NT2/D1 (cell line): ENCODE results near the gene PRSS50.

Source experiments
- DNase-seq: peaks from one replicate; pipeline ENCODE4 v3.0.0-alpha.2; 2011; ENCODE audit warnings: low read depth, low spot score
- H3K27me3 ChIP-seq: 2 replicates; pipeline ENCODE4 v1.6.0; 2011; ENCODE audit warnings: mild to moderate bottlenecking; ENCODE audit not compliant: insufficient read length, insufficient read depth
- H3K36me3 ChIP-seq: 2 replicates; pipeline ENCODE4 v1.6.1; 2011; ENCODE audit warnings: mild to moderate bottlenecking, low read length, mixed read lengths; ENCODE audit not compliant: insufficient read depth, insufficient read length
- H3K4me1 ChIP-seq: 2 replicates; pipeline ENCODE4 v1.5.1; 2011; ENCODE audit not compliant: insufficient read depth, insufficient read length
- H3K4me3 ChIP-seq: 2 replicates; pipeline ENCODE4 v1.5.1; 2011; ENCODE audit warnings: low read depth; ENCODE audit not compliant: insufficient read length
- H3K9ac ChIP-seq: 2 replicates; pipeline ENCODE4 v1.6.0; 2011; ENCODE audit warnings: low read depth; ENCODE audit not compliant: insufficient read length
- H3K9me3 ChIP-seq: 2 replicates; pipeline ENCODE4 v1.5.1; 2011; ENCODE audit warnings: mild to moderate bottlenecking, low read length; ENCODE audit not compliant: insufficient read depth
- SUZ12 ChIP-seq: IDR thresholded peaks from 2 replicates; pipeline ENCODE4 v1.6.1; 2011; ENCODE audit not compliant: insufficient read length, insufficient read depth; ENCODE audit errors: extremely low read depth
- YY1 ChIP-seq: IDR thresholded peaks from 2 replicates; pipeline ENCODE4 v1.6.1; 2011; ENCODE audit not compliant: insufficient read length, insufficient read depth
- ZNF274 ChIP-seq: IDR thresholded peaks from 2 replicates; pipeline ENCODE4 v1.6.1; 2011; ENCODE audit warnings: mild to moderate bottlenecking, low read depth, low read length

The PRSS50 gene

GRCh38 chr3:46702246-46703012, 15.2 kb downstream of the PRSS50 start:
- no peak overlapping the region for H3K4me3 ChIP-seq
- TF ChIP-seq YY1: no peak
- no peak for TF ChIP-seq SUZ12
- no peak for TF ChIP-seq ZNF274
- no peaks in the 10 kb centered on the region for H3K36me3 ChIP-seq
- H3K4me1 ChIP-seq: peaks cover 32% of the 10 kb centered on the region
- no peak for DNase-seq
- no peak overlapping the region for H3K9ac ChIP-seq
- no peaks in the 10 kb centered on the region for H3K9me3 ChIP-seq
- H3K27me3 ChIP-seq: peaks cover 34% of the 10 kb centered on the region

GRCh38 chr3:46701181-46701939, 16.3 kb downstream of the PRSS50 start, which contains the start of gene TMIE:
TSS of gene TMIE (plus strand) at chr3:46701392. CDS start at chr3:46701488, 96 bp downstream.
- H3K4me3 ChIP-seq: peak within 1 kb of the TSS; percentile 23
- no peak for DNase-seq

GRCh38 chr3:46700772-46701171, 16.9 kb downstream of the PRSS50 start:
- no peak for DNase-seq
- Histone ChIP-seq H3K9me3 (no peaks in the 10 kb centered on the region), H3K4me1 (peaks cover 29% of the 10 kb centered on the region), H3K36me3 (no peaks in the 10 kb centered on the region), H3K9ac (no peak overlapping the region), H3K27me3 (peaks cover 34% of the 10 kb centered on the region), H3K4me3 (no peak overlapping the region)
- no peak for TF ChIP-seq YY1
- TF ChIP-seq SUZ12: no peak
- no peak for TF ChIP-seq ZNF274

More at GRCh38 chr3:46701181-46701939, 16.3 kb downstream of the PRSS50 start, which contains the start of gene TMIE:
- H3K9me3 ChIP-seq: no peaks in the 10 kb centered on the region
- H3K27me3 ChIP-seq: peaks cover 34% of the 10 kb centered on the region
- peaks cover 27% of the 10 kb centered on the region for H3K4me1 ChIP-seq
- no peaks in the 10 kb centered on the region for H3K36me3 ChIP-seq
- no peak for TF ChIP-seq YY1
- TF ChIP-seq SUZ12: no peak
- no peak for TF ChIP-seq ZNF274
- H3K9ac ChIP-seq: peak within 1 kb of the TSS; percentile 52

- Histone ChIP-seq H3K4me3 (no peak overlapping the region), H3K9ac (no peak overlapping the region), H3K36me3 (no peaks in the 10 kb centered on the region), H3K27me3 (peaks cover 34% of the 10 kb centered on the region), H3K9me3 (no peaks in the 10 kb centered on the region), H3K4me1 (peaks cover 34% of the 10 kb centered on the region)
- DNase-seq: no peak
- no peak for TF ChIP-seq SUZ12
- TF ChIP-seq ZNF274: no peak
- TF ChIP-seq YY1: no peak
These were observed 17.8 kb downstream of the PRSS50 start for GRCh38 chr3:46699676-46700523.

- no peak overlapping the region for H3K9ac ChIP-seq
- no peak for TF ChIP-seq ZNF274
- TF ChIP-seq YY1: no peak
- TF ChIP-seq SUZ12: no peak
- H3K4me1 ChIP-seq: peaks cover 40% of the 10 kb centered on the region
- H3K9me3 ChIP-seq: peaks cover 3% of the 10 kb centered on the region; the same call in 1 of the 2 replicates
- peaks cover 36% of the 10 kb centered on the region for H3K27me3 ChIP-seq
- no peaks in the 10 kb centered on the region for H3K36me3 ChIP-seq
- no peak for DNase-seq
- no peak overlapping the region for H3K4me3 ChIP-seq
These were observed 21.4 kb downstream of the PRSS50 start for GRCh38 chr3:46695962-46696894.

- Histone ChIP-seq H3K36me3 (no peaks in the 10 kb centered on the region), H3K9ac (peak overlapping the region; percentile 5), H3K4me1 (peaks cover 36% of the 10 kb centered on the region), H3K9me3 (peaks cover 7% of the 10 kb centered on the region; the same call in 1 of the 2 replicates), H3K27me3 (peaks cover 30% of the 10 kb centered on the region), H3K4me3 (no peak overlapping the region)
- peak; percentile 55 for DNase-seq
- TF ChIP-seq SUZ12 (no peak), YY1 (no peak), ZNF274 (no peak)
These were observed 22.3 kb downstream of the PRSS50 start for GRCh38 chr3:46695177-46695961.
